ENCODE data around the gene IDH2.

GRCh38 chr15:90063770-90064247 lies 38.5 kb downstream of the IDH2 start:
- TF ChIP-seq EP300 (IDR thresholded peaks at IDR 0.05) = no peak
- TF ChIP-seq, protein P1, sequence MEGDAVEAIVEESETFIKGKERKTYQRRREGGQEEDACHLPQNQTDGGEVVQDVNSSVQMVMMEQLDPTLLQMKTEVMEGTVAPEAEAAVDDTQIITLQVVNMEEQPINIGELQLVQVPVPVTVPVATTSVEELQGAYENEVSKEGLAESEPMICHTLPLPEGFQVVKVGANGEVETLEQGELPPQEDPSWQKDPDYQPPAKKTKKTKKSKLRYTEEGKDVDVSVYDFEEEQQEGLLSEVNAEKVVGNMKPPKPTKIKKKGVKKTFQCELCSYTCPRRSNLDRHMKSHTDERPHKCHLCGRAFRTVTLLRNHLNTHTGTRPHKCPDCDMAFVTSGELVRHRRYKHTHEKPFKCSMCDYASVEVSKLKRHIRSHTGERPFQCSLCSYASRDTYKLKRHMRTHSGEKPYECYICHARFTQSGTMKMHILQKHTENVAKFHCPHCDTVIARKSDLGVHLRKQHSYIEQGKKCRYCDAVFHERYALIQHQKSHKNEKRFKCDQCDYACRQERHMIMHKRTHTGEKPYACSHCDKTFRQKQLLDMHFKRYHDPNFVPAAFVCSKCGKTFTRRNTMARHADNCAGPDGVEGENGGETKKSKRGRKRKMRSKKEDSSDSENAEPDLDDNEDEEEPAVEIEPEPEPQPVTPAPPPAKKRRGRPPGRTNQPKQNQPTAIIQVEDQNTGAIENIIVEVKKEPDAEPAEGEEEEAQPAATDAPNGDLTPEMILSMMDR (IDR thresholded peaks at IDR 0.05) = no peak
- TF ChIP-seq POLR2AphosphoS5 (IDR thresholded peaks at IDR 0.05) = no peak
- TF ChIP-seq POLR2A (IDR thresholded peaks at IDR 0.05) = no peak
